ENCODE data around the gene DPM2.

Gene DPM2, protein sequence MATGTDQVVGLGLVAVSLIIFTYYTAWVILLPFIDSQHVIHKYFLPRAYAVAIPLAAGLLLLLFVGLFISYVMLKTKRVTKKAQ

DNA sequence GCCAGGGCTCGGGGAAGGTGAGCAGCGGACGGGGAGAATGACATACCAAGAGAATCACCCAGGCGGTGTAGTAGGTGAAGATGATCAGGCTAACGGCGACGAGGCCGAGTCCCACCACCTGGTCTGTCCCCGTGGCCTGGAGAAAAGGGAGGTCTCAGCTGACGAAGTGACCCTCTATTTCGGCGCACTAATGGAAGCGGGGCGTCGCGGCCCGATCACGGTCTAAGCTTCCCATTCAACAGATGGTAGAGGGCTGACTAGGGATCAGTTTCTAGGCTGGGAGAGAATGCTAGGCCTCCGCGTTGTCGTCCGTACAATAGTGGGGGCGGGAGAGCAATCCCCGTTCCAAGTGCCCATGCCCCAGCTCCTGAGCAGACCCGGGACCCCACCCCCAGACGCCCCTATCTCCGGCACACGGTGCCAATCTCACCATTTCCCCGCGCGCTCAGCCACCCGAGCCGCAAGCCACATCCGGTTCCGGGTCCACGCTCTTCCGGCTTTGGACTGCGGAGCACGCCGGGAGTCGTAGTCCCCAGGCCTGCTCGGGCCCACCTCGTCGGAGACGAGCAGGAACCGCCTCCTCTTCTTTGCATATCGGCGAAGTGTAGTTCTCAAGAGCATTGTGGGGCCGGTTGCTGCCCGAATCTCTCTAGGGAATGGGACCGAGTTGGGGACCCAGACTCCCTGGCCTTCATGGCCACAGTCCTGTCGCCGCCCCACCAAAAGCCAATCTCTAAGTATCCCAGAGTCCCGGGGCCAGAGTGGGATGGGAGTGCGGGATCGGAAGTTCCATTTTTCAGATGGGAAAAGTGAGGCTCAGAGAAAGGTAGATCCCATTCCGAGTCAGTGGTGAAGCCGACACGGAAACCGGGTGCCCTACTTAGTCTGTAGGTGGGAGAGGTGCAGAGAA is at the start of gene DPM2:
DPM2 (minus strand) TSS at position 467 of the 910 bp plus-strand sequence; CDS start at position 433, 34 bp downstream.
- DNase-seq: peak; percentile 86 to 90

DNA sequence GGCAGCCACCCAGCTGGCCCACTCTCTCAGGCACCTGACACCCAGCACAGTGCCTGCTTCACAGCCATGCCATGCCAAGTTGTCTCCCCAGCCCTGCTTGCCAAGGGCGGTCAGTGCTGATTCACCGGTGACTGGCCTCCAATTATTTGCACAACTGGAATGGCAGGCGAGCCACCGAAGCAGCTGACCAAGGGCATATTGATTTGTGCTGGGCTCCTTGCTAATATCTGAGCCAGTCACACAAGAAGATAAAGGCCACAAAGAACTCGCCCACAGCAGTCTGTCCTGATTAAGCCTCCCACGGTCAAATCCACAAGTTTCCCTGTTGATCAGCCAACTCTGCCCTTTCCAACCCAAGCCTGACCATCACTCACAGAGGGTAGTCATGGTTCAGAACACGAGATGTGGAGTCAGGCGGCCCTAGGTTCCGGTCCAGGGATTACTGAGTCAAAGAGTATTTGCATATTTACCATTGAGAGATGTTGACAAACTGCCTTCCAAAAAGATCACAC is 49.5 kb upstream of the DPM2 start:
- DNase-seq: no peak

DNA sequence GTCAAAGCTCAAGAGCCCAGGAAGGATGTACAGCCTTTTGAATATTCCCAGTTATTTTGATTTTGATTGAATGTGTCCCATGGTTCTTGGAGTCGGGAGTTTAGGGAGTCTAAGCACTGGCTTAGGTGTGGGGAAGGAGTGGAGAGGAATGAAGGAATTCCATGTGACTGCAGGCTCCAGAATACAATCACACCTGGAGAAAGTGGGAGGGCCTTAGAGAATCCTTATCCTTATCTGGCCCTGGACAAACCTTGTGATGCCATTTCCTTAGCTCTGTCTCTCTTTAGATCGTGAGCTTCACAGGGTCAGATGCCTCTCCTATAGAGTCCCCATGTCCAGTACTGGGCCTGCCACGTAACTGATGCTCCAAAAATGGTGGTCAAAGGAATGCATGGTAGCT is 47.4 kb upstream of the DPM2 start:
- no peak for DNase-seq

DNA sequence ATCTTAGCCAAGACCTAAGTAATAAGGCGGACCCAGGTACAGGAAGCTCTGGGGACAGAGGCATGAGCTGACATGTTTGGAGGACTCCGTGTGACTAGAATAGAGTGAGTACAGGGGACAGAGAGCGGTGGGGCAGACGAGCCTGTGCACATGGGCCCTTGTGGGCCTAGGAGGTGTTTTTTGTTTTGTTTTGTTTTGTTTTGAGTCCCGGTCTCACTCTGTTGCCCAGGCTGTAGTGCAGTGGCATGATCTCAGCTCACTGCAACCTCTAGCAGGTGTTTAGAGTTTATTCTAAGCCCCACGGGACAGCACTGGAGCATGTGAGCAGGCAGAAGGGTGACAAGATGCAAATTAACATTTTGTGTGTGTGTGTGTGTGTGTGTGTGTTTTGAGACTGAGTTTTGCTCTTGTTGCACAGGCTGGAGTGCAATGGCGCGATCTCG is 46.2 kb upstream of the DPM2 start:
- no peak for DNase-seq

DNA sequence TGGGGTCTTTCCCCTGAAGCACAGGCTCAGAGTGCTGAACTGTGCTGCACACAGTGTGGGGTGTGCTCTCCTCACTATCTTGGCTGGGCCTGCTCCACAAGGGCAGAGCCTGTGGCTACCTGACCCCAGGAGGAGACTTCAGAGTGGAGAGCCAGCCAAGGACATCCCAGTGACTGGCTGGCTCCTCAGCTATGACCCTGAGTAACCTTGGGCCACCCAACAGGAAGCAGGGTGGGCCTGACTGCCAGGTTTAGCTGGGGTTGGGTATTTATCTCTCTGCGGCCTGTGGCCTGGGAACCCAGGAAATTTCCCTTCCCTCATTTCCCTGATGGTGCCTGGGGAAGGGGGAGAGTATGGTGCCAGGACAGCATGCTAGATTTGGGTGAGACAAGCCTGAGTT is 45.3 kb upstream of the DPM2 start:
- no peak for DNase-seq

DNA sequence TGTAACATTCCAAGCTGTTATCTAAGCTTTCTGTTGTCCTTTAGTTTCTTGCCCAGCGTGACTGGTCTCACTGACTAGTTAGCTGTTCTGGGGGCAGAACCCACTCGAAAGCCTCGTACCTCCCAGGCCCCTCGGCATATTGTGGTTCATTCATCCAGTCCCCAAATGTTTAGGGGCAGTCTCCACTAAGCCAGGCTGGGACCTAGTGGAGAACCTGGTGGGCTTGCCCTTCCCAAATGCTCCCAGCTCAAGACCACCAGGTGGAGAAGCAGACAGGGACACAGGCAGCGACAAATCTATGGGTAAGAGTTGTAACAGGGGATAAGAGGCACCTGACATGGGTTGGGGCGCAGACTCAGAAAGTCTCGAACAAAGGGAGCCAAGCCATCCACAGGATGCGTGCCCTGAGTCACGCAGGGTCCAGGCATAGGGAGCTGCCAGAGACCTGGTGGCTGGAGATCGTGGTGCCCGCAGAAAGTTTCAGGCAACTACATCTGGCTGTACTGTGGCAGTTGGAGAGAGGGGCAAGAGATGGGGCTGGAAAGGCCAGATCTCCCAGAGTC is 44.0 kb upstream of the DPM2 start:
- peak; percentile 61 to 68 for DNase-seq

DNA sequence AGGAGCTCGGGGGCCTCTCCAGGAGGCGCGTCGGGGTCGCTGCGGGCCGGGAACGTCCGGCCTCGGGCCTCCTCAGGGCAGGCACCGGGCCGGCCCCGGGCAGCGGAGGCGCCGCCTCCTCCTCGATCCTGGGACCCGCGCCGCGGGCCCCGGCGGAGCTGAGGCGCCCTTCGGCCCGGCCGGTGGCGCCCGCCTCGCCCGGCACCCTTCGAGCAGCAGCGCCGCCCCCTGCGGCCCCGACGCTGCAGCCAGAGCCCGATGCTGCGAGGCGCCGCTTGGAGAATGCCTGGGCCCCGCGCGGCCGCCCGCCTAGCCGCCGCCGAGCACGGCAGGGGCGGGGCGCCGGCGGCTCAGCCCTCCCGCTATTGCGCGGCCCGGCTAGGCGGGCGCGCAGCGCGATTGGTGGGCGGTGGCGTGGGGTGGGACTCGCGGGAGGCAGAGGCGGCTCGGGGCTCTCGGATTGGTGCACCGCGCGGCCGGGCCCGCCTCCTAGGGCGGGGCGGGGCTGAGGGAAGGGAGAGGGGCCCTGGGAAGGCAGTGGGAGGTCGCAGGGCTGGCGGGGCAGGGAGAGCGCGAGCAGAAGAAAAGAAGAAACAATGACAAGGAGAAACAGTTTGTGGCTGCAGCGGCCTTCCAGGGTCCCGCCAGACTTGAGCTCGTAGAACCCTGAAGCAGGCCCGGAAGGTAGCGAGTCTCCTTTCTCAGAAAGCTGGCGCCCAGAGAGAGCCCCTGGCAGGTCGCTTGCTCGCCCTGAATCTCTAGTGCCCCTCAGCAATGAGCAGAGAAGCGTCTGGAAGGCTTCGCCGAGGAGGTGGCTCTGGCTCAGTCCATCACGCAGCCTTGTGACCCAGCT is 43.3 kb upstream of the DPM2 start, which contains the start of gene EEIG1:
EEIG1 (minus strand) TSS at position 284 of the 853 bp plus-strand sequence. CDS start 852 bp downstream, outside the sequence.
- DNase-seq: peak; percentile 98 to 99

DNA sequence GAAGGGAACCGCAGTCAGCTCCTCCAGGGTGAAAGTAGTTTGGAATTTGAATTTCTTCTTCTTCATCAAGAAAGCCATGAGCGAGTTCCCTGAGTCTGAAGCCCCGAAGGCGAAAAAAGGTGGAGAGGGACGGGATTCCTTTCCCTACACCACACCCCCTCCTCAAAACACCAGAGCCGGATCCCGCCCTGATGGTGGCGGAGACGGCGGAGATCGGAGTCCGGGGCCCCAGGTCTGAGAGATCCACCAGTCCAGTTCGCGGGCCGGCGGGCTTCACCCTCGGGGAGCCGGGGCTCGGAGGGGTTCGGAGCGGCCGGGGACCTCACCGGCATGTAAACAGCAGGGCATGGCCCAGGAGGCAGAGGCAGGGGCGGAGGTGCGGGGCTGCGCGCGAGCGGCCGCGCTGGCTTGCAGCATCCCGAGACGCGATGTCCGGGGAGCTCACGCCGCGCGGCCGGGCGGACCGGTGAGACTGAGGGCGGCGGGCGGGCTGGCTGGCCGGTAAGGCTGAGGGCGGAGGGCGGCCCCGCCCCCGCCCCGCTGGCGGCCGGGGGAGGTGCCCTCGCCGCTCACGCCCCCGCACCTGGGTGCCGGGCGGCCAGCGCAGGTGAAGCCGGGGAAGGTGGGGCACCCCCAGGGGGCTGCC is 42.5 kb upstream of the DPM2 start:
- DNase-seq: peak in 1 of 2 experiments; percentile 56

DNA sequence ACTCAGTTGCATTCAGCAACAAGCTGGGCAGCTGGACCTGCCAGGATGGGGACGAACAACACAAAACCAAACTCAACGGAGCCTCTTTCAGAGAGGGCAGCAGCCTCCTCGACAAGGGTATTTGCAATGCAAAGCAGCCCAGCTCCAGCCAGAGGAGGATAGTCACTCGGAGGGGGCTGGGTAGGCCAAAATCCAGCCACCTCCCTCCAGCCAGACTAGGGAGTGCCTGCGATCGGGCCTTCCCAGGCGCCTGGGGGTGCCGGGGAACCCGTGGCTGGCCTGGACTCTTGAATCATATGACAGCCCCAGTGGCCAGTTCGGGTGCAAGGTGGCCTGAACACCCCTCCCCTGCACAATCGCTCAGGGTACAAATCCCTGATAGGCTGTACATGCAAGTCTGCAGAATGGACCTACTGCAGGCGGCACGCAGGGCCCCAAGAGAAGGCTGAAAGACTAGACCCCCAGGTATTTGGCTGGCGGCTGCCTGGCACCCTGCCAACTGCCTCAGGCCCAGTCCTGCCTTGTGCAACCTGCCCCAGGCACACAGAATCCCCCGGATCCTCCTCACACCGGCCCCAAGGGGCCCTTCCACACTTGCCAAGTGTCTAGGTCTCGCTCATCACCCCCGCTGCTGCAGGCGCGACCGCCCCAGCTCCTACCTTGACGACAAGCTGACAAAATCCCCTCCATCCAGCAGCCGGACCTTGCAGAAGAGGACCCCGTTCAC is 41.8 kb upstream of the DPM2 start:
- DNase-seq: peak; percentile 61 to 68

DNA sequence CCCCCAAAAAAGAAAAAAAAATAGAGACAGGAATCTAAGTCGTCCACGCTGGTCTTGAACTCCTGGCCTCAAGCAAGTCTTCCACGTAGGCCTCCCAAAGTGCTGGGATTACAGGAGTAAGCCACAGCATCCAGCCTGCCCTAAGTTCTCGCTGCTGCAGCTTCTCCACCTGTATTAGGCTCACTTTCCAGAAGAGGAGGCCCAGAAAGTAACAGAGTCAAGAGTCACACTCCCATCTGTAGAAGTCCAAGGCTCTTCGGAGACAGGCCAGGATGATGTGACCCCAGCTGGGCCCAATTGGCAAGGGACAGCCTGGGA is 41.3 kb upstream of the DPM2 start:
- DNase-seq: no peak

DNA sequence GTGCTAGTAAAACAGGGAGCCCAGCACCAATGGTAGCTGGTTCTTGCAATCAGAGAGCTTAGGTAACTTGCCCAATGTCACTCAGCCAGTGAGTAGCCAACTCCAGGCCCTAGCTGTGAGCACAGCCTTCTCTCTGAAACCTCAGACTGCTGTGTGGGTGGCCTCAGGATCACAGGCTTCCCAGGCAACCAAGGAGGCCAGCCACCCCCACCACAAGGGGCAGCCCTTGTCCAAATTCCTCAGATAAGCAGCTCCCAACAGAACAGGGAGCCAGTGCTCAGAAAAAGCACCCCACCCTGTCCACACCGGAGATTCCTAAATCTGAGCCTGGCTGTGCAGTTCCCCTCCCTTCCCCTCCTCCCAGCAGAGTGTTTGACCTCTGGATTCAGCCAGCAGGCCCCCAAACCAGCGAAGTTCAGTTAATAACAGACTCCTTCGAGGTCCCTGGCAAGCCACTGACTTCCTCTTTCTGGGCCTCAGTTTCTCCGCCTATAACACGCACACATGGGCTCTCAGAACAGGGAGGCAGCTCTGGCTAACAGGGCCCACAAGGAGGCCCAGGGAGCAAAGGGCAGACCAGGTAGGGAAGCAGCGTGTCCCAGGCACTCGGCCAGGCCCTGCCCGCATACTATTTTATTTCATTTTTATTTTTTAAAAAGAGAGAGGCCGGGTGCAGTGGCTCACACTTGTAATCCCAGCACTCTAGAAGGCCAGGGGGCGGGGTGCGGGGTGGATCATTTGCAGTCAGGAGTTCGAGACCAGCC is 40.4 kb upstream of the DPM2 start:
- peak; percentile 45 to 52 for DNase-seq

DNA sequence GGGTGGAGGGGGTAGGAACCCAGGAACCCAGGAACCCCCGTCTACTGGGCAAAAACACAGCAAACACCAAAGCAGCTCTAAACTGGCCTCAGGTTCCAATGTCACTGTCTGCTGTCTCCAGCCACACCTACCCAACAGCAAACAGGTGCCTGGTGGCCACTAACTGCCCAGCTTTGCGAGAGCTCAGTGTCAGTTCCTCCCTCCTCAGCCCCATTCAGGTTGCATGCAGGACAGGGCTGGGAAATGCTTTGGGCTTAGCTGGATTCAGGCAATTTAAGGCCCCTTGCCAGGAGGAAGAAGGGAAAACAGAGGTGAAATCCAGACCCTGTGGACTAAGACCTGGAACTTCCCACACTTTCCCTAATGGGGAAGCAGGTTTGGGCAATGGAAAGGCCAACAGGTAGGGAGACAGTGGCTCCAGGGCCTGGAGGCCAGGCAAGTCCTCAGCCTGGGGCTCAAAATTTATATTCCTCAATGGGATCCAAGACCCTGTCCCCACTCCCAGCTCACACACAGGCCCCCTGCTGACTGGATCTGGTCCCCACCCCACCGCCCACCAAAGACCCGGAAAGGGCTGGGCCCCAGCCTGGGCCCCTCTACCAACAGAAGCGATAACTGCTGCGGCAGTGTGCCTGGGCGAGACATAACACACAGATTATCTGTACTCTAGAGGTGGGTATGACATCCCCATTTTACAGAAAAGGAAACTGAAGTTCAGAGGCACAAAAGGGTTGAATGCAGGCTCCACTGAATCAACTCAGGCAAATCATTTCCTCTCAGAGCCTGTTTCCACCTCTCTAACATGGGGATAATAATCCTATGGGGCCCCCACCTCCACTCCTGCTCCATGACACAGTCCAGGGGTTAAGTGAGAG is 39.6 kb upstream of the DPM2 start:
- DNase-seq: peak; percentile 55 to 60

DNA sequence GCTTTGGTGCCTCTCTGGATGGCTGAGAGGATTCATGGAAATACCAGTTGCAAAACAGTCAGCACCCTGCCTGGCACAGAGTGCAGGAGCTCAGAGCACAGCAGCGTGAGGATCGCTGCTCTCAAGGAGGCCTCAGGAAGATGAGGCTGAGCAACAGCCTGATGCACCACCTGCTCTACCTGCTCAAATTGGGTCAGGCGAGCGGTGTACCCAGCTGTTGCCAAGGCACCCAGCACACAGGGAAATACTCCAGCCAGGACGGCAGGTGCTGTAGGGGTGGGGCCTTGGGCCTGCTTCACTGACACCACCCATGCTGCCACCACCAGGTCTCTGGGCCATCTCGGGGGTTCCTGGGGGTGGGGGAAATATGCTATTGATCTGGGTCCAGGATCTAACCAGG is 38.8 kb upstream of the DPM2 start:
- peak in 1 of 2 experiments; percentile 36 for DNase-seq

DNA sequence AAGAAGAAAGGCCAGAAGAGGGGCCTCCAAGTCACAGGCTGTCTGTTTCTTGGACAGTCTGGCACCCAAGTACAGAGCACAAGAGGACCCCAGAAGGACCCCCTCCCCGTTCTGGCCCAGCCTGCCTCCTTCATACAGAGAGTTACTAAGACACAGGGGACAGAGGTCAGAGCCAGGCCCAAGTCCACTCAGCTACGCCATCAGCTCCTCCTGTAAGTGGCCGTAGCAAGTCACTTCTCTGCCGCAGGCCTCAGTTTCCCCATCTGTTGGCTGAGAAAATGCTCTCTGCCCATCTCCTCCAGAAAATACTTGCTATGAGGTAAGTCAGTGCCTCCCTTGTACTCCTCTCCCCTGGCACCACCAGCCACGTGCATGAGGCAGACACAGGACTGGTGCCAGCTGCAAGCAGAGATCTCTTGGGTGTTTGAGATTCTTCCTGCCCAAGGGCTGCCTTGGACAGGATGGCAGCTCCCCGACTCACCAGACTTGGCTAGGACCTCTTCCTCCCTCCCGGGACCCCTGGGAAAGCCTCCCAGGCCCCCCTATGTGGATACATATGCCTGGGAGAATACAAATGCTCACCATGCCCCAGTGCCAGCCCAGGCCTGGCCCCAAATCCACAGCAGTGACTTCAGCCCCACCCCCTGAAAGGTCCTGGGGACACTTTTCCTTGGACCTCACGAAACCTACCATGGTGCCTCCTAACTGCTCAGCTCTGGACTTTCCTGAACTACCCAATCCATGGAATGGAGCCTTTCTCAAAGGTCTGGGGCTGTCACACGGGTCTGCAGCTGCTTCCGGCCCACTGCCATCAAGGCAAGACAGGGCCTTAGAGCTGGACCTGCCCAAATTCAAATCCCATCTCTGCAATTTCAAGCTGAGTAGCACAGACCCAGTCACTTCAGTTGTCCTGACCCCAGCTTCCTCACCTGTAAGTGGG is 38.0 kb upstream of the DPM2 start:
- peak in 1 of 2 experiments; percentile 32 for DNase-seq

DNA sequence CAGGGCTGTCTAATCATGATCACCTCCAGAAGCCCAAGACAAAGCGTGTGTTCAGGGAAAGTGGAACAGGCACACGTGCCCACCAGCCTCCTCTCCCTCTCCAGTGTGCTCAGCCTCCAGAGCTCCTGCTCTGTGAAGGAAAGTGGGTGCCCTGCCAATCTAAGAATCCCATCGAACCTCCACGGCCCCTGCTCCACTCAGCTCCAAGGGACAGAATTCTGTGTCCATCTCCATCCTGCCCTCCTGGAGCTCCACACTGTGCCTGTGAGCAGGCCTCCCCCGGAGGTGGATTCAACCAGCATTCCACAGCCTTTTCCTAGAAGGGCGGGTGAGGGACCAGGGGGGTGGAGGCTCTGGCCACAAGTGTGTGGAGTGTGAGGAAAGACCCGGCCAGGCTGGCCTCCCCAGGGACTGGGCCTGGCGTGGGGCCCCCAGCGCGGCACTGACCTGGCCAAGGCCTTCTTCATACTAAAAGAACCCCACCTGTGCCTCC is 37.2 kb upstream of the DPM2 start:
- peak in 1 of 2 experiments; percentile 37 for DNase-seq

DNA sequence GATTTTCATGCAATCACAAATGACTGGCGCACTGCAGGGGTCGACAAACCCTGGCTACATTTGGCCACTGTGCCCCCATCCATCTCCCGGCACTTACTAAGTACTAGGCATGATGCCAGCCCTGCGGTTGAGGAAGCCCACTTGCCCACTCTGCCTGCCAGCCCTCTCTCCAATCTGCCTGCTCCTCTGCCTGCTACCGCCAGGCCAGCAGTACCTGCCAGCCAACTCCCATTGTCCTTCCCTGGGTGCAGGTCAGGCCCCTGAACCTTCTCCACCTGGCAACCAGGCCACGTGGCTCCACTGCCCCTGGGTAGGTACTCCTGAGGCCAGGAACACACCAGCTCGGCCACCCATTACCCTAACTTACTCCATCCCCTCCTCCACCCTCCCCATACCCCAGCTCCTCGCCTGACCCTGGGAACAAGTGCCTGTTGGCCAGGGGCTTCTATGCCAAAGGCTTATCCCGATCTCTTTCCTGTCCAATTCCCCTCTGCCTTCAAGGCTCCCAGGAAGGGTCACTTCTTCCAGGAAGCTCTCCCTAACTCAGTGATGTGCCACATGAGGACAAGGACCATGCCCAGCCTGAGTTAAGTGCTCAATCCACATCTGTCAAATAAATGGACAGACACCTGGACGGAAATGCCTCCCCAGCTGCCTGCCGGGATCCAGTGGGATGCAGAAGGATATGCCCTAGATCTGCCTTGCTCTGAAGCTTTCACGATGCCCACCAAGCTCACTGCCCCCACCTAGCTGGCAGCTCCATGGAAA is 36.5 kb upstream of the DPM2 start:
- peak; percentile 32 to 49 for DNase-seq

DNA sequence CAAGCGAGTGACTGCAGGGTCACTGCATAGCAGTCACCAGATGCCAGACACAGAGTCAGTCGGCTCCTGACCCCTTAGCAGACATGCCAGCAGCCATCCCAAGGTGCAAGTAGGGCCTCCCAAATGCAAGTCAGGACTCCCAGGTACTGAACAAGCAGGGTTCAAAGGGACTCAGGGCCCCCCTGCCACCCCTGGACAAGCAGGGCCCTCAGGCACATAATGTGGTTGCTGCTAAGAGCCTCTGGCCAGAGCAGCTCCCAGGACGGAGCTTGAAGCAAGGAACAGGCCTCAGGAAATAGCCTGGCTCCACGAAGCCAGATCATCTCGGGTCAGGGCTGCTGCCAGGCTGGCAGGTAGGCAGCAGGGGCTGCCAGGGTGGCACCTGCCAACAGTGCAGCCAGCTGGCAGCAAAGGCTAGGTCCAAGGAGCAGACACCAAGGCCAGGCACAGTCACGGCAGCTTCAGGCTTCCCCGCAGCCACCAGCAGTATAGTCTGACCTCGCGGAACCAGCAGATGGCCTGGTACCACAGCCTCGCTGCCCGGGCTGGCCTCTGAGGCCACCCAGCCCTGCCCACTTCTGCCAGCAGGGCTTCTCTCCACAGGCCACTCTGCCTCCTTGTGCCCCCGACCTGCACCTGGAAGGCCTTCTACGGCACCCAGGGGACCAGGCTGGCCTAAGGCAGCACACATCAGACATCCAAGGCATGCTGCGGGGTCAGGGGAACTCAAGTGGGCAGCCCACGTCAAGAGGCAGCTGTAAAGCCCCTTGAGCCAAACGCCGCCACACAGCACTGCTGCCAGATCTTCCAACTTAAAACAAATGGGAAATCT is 35.7 kb upstream of the DPM2 start:
- peak; percentile 42 for DNase-seq
